Measurements from ENCODE around the gene PHKG2. TPM values are rescaled to one million over a fixed set of nuclear protein-coding genes. Genes with fewer than 3 reads are reported as not detected.

The PHKG2 gene
- total RNA-seq, 1 experiment from 2014 or later = 30.9 TPM

GRCh38 chr16:30703971-30704370 is 44.3 kb upstream of the PHKG2 start:
- H4K20me1 ChIP-seq (ENCODE audit: low read length) = 0 out of 2 replicates have a peak, but pooled peaks cover 7% of the 10 kb centered on the region
- TF ChIP-seq EZH2phosphoT487 (IDR thresholded peaks at IDR 0.05; ENCODE audit: borderline replicate concordance, low read length) = no peak
- TF ChIP-seq EZH2 (IDR thresholded peaks at IDR 0.05; ENCODE audit: low read length, unreplicated experiment) = no peak
- TF ChIP-seq CTCF (conservative IDR thresholded peaks at IDR 0.05; ENCODE audit: low read depth, low read length) = no peak
- H3K4me2 ChIP-seq (ENCODE audit: low read length) = no peak overlapping the region
- no peaks in the 10 kb centered on the region for H3K9me3 ChIP-seq (ENCODE audit: low read length)
- H3K79me2 ChIP-seq (ENCODE audit: low read length) = peaks cover 32% of the 10 kb centered on the region
- BruUV-seq (replicated peaks) = no TSS peak
- H3K4me3 ChIP-seq (ENCODE audit: low read length) = no peak overlapping the region
- peaks cover 13% of the 10 kb centered on the region for H3K4me1 ChIP-seq (ENCODE audit: insufficient read depth, low read length)
- H2AFZ ChIP-seq (ENCODE audit: low read length) = no peak overlapping the region
- no peaks in the 10 kb centered on the region for H3K27me3 ChIP-seq (ENCODE audit: low read length)
- ChIA-PET CTCF (no interaction called here), POLR2A (ENCODE audit: unreplicated experiment) (no interaction called here)
- H3F3A ChIP-seq (ENCODE audit: low read length, unreplicated experiment) = no peaks in the 10 kb centered on the region
- DNase-seq (no peak), ATAC-seq (no peak)
- H3K36me3 ChIP-seq (ENCODE audit: low read depth, low read length) = peaks cover 44% of the 10 kb centered on the region
- H3K27ac ChIP-seq (ENCODE audit: low read length) = no peak overlapping the region
- H3K9ac ChIP-seq (ENCODE audit: low read length) = no peak overlapping the region
- intact Hi-C loops (cut with micrococcal nuclease) = no loop called here
- no peaks in the 10 kb centered on the region for H3K9me2 ChIP-seq (replicated peaks; ENCODE audit: low read length)

- H2AFZ ChIP-seq (ENCODE audit: low read length) = no peak overlapping the region
- ATAC-seq = no peak
- BruUV-seq (replicated peaks) = no TSS peak
- H3K4me1 ChIP-seq (ENCODE audit: insufficient read depth, low read length) = no peaks in the 10 kb centered on the region
- no peak overlapping the region for H3K4me2 ChIP-seq (ENCODE audit: low read length)
- H3K27ac ChIP-seq (ENCODE audit: low read length) = no peak overlapping the region
- no peaks in the 10 kb centered on the region for H3K27me3 ChIP-seq (ENCODE audit: low read length)
- no peaks in the 10 kb centered on the region for H3K9me2 ChIP-seq (replicated peaks; ENCODE audit: low read length)
- no peaks in the 10 kb centered on the region for H4K20me1 ChIP-seq (ENCODE audit: low read length)
- no peak overlapping the region for H3K4me3 ChIP-seq (ENCODE audit: low read length)
- no peak for DNase-seq
- TF ChIP-seq EZH2phosphoT487 (IDR thresholded peaks at IDR 0.05; ENCODE audit: borderline replicate concordance, low read length) = no peak
- no peak for TF ChIP-seq CTCF (conservative IDR thresholded peaks at IDR 0.05; ENCODE audit: low read depth, low read length)
- no peak for TF ChIP-seq EZH2 (IDR thresholded peaks at IDR 0.05; ENCODE audit: low read length, unreplicated experiment)
- POLR2A ChIA-PET (ENCODE audit: unreplicated experiment) = no interaction called here
- no peaks in the 10 kb centered on the region for H3K9me3 ChIP-seq (ENCODE audit: low read length)
- no peak overlapping the region for H3K9ac ChIP-seq (ENCODE audit: low read length)
- peaks cover 50% of the 10 kb centered on the region for H3K36me3 ChIP-seq (ENCODE audit: low read depth, low read length)
- CTCF ChIA-PET = interaction anchor here (0.7 kb wide), 1 partner anchor 15 kb away, joined by 6 read pairs; no protein-coding TSS in a partner anchor
- intact Hi-C loops (cut with micrococcal nuclease) = no loop called here
- H3K79me2 ChIP-seq (ENCODE audit: low read length) = peaks cover 11% of the 10 kb centered on the region
- H3F3A ChIP-seq (ENCODE audit: low read length, unreplicated experiment) = no peaks in the 10 kb centered on the region
Observed at GRCh38 chr16:30706046-30706445, 42.2 kb upstream of the PHKG2 start.

GRCh38 chr16:30710971-30711370 is 37.3 kb upstream of the PHKG2 start:
- intact Hi-C loops (cut with micrococcal nuclease) = no loop called here
- H3K36me3 ChIP-seq (ENCODE audit: low read depth, low read length) = peaks cover 72% of the 10 kb centered on the region
- peaks cover 15% of the 10 kb centered on the region for H3K4me1 ChIP-seq (ENCODE audit: insufficient read depth, low read length)
- DNase-seq = peak; percentile 10
- TF ChIP-seq EZH2 (IDR thresholded peaks at IDR 0.05; ENCODE audit: low read length, unreplicated experiment) = no peak
- no peak for TF ChIP-seq EZH2phosphoT487 (IDR thresholded peaks at IDR 0.05; ENCODE audit: borderline replicate concordance, low read length)
- no peak for TF ChIP-seq CTCF (conservative IDR thresholded peaks at IDR 0.05; ENCODE audit: low read depth, low read length)
- BruUV-seq (replicated peaks) = no TSS peak
- H3K9me3 ChIP-seq (ENCODE audit: low read length) = no peaks in the 10 kb centered on the region
- no peaks in the 10 kb centered on the region for H3K9me2 ChIP-seq (replicated peaks; ENCODE audit: low read length)
- H3K79me2 ChIP-seq (ENCODE audit: low read length) = peaks cover 10% of the 10 kb centered on the region
- no peak overlapping the region for H3K9ac ChIP-seq (ENCODE audit: low read length)
- no peaks in the 10 kb centered on the region for H3F3A ChIP-seq (ENCODE audit: low read length, unreplicated experiment)
- H3K27me3 ChIP-seq (ENCODE audit: low read length) = no peaks in the 10 kb centered on the region
- no peak for ATAC-seq
- POLR2A ChIA-PET (ENCODE audit: unreplicated experiment) = no interaction called here
- H3K27ac ChIP-seq (ENCODE audit: low read length) = no peak overlapping the region
- no peak overlapping the region for H3K4me2 ChIP-seq (ENCODE audit: low read length)
- no peak overlapping the region for H3K4me3 ChIP-seq (ENCODE audit: low read length)
- CTCF ChIA-PET = no interaction called here
- H2AFZ ChIP-seq (ENCODE audit: low read length) = no peak overlapping the region
- no peaks in the 10 kb centered on the region; the same call in 1 of the 2 replicates for H4K20me1 ChIP-seq (ENCODE audit: low read length)
